HAP-1 (cell line): ENCODE measurements around the gene DCLK1.

Experiments
- DNase-seq, 2 experiments: peaks; one replicate each; pipeline ENCODE4 v3.0.0-alpha.2; 2016 to 2020; ENCODE audit warnings: low spot score in 2 of 2
- H3K27me3 ChIP-seq: fragments of 250-450 bp; sonication (Bioruptor Pico); 2 replicates; pipeline ENCODE4 v1.5.1; 2020; ENCODE audit warnings: low read depth, mild to moderate bottlenecking, moderate library complexity
- H3K36me3 ChIP-seq: fragments of 250-450 bp; sonication (Bioruptor Pico); replicated peaks from 2 replicates; pipeline ENCODE4 v1.5.1; 2020; ENCODE audit warnings: mild to moderate bottlenecking
- H3K4me1 ChIP-seq: fragments of 250-450 bp; sonication (Bioruptor Pico); 2 replicates; pipeline ENCODE4 v1.5.1; 2020; ENCODE audit warnings: mild to moderate bottlenecking
- H3K4me3 ChIP-seq: fragments of 250-450 bp; sonication (Bioruptor Pico); 2 replicates; pipeline ENCODE4 v1.5.1; 2020; ENCODE audit warnings: mild to moderate bottlenecking, moderate library complexity
- H3K9me3 ChIP-seq: fragments of 250-450 bp; sonication (Bioruptor Pico); 2 replicates; pipeline ENCODE4 v1.5.1; 2020; ENCODE audit warnings: mild to moderate bottlenecking, moderate library complexity
- in situ Hi-C: fragments of 300-500 bp; cut with MboI; formaldehyde crosslinking; loops from 3 replicates; pipeline ENCODE4 v1.14.3; 2020; ENCODE audit warnings: low sequenced_read_pairs, inconsistent platforms, mixed read lengths

Gene DCLK1

DNA sequence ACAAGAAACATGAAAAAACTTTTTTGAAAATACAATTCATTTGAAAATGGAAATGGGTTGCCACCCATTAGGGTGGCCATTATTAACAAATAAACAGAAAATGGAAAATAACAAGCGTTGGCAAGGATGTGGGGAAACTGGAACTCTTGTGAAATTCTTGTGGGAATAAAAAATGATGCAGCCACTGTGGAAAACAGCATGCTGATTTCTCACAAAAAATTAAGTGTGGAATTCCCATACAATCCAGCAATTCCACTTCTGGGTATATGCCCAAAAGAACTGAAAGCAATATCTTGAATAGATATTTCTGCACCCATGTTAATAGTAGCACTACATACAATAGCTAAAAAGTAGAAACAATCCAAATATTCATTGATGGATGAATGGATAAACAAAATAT is 165.2 kb downstream of the DCLK1 start:
- Histone ChIP-seq H3K9me3 (no peaks in the 10 kb centered on the region; the same call in 1 of the 2 replicates), H3K4me3 (no peak overlapping the region), H3K27me3 (no peaks in the 10 kb centered on the region), H3K4me1 (peaks cover 5% of the 10 kb centered on the region; the same call in 1 of the 2 replicates), H3K36me3 (no peaks in the 10 kb centered on the region)
- no peak for DNase-seq
- in situ Hi-C loops, result no loop called here

DNA sequence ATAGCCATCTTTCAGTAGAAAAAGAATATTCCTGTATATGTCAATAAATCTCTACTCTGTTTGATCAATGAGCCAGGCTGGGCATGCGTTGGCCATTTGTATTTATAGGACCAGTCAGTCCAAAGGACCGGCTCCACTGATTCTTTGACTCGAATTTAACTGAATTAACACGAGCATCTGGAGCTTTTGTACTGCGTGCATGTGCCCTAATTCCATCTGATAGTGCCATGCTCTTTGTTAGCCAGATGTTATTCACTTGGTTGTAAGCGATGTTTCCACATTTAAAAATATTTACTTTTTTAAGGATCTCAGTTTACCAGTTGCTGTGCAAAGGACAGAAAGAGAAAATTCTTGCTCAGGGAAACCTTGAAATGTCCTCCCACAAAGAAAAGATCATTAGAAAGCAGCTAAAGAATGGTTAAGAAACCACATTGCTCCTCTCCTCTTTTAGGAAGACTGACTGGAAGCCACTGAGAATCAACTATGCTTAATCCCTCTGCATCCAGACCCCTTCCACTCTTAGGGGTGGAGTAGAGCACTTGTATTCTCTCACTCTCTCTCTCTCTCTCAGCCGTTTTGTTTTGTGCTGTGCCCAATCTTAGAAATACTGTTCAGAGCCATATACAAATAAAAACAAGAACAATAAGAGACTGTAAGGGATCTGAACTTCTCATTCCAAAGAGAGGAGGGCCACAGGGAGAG is 165.8 kb downstream of the DCLK1 start:
- DNase-seq, result no peak
- Histone ChIP-seq H3K36me3 (no peaks in the 10 kb centered on the region), H3K4me1 (peaks cover 5% of the 10 kb centered on the region; the same call in 1 of the 2 replicates), H3K27me3 (no peaks in the 10 kb centered on the region), H3K9me3 (no peaks in the 10 kb centered on the region; the same call in 1 of the 2 replicates), H3K4me3 (no peak overlapping the region)
- in situ Hi-C loops, result no loop called here

DNA sequence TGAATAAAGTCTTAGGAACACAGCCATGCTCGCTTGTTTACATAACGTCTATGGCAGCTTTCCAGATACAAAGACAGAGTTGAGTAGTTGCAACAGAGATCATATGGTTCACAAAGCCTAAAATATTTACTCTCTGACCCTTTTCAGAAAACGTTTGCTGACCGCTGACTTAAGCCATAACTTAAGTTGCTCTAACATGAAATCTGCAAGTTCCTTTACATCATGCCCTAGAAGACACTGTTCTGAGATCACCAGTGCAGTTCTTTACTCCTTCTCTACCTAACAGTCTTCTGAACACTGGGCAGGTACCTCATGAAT is 166.4 kb downstream of the DCLK1 start:
- no peaks in the 10 kb centered on the region for H3K27me3 ChIP-seq
- H3K9me3 ChIP-seq, result no peaks in the 10 kb centered on the region; the same call in 1 of the 2 replicates
- no peaks in the 10 kb centered on the region for H3K36me3 ChIP-seq
- in situ Hi-C loops, result no loop called here
- no peak for DNase-seq
- no peak overlapping the region for H3K4me3 ChIP-seq
- H3K4me1 ChIP-seq, result peaks cover 5% of the 10 kb centered on the region; the same call in 1 of the 2 replicates

DNA sequence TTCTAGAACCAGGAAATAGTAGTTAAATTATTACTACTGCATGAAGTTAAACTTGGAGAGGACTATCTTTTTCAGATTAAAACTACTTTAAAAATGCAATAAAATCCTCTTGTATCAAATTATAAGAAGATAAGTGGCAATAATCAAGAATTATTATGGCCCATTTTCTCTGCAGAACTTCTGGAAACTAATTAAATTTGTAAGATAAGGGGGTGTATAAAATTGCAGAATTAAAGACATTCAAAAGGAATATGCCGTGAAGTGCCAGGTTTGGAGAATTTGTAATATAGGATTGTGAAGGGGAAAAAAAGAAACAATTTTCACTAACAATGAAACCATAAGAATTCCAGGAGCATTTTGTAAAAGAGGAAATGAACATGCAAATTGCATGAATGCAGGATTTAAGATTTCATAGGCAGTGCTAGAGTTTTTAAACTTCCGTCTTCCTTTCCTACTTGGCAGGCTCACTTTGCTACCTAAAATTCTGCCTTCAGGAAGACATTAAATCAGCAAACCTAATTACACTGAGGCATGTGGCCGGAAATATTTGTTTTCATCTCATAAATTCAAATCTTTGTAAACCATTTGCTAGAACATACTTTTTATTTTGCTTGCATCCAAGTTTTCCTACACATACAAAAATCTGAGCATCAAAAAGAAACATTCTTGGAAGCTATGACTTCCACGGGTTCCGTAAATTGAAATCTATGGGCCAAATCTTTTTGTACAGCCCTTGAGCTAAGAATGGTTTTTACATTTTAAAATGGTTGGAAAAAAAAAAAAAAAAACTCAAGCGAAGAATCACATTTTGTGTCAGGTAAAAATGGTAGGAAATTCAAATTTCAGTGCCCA is 166.9 kb downstream of the DCLK1 start:
- H3K9me3 ChIP-seq, result no peaks in the 10 kb centered on the region; the same call in 1 of the 2 replicates
- in situ Hi-C loops, result no loop called here
- no peaks in the 10 kb centered on the region for H3K27me3 ChIP-seq
- H3K4me3 ChIP-seq, result no peak overlapping the region
- peaks cover 5% of the 10 kb centered on the region; the same call in 1 of the 2 replicates for H3K4me1 ChIP-seq
- no peak for DNase-seq
- H3K36me3 ChIP-seq, result no peaks in the 10 kb centered on the region

DNA sequence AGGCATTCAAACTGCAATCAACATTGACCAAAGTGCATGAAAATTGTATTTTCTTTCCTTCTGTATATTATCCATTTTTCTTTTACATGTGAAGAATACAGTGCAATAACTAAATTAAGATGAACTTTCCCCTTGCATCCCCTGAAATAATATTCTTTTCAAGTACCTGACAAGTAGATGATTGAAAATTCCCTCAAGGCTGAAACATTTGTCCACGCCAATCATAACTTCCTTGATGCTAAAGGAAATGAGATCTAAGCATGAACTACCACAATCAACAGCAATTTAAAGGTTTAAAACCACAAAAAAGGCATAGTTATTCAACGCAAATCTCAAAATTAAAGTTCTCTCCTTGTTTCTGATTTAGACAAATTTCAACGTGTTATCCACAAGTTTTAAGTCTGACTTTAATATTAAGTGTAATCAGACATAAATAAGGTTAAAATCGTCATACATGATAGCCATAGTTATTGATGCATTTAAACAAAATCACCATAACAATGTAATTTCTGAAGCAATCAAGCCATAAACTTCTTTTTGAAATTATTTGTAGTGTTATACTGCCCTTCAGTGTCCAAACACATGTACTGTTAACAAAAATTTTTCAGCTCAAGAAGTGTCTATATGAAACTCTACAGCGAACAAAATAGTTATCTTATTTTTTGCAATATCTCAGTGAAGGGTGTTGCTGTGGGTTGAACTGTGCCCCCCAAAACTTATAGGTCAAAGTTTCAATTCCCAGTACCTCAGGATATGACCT is 169.5 kb downstream of the DCLK1 start:
- H3K4me3 ChIP-seq, result no peak overlapping the region
- H3K36me3 ChIP-seq, result no peaks in the 10 kb centered on the region
- H3K9me3 ChIP-seq, result no peaks in the 10 kb centered on the region; the same call in 1 of the 2 replicates
- no peak for DNase-seq
- H3K27me3 ChIP-seq, result no peaks in the 10 kb centered on the region
- H3K4me1 ChIP-seq, result peaks cover 5% of the 10 kb centered on the region; the same call in 1 of the 2 replicates
- in situ Hi-C loops, result no loop called here

DNA sequence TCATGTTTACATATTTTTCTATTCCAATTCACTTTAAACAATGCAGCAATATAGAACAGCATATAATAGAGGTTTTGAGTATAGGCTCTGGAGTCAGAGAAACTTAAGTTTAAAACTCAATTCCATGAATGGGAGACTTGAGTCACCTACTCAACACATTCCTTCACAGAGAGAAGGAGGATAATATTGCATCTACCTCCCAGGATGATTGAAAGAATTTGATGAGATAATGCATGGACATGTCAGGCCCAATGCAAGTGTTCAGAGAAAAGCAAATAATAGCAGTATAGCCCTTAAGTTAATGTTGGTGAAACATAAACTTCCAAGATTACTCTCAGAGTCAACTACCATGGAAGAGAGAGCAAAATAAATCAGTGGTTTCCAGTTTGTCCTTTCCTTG is 170.2 kb downstream of the DCLK1 start:
- in situ Hi-C loops, result no loop called here
- H3K4me3 ChIP-seq, result no peak overlapping the region

DNA sequence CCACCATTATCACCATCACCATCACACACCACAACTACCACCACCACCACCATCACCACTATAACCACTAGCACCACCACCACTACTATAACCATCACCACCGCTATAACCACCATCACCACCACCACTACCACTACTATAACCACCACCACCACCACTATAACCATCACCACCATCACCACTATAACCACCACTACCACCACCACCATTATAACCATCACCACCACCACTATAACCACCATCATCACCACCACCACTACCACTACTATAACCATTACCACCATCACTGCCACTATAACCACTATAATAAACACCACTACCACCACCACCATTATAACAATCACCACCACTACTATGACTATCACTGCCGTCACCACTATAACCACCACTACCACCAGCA is 173.2 kb downstream of the DCLK1 start:
- Histone ChIP-seq H3K4me3 (no peak overlapping the region), H3K9me3 (no peaks in the 10 kb centered on the region), H3K27me3 (no peaks in the 10 kb centered on the region), H3K36me3 (no peaks in the 10 kb centered on the region), H3K4me1 (peaks cover 8% of the 10 kb centered on the region)
- in situ Hi-C loops, result loop anchor here (10.0 kb wide), 1 partner anchor 123 kb away; no protein-coding TSS in a partner anchor
- DNase-seq, result no peak

More for the DNA sequence above, 170.2 kb downstream of the DCLK1 start:
- Histone ChIP-seq H3K27me3 (no peaks in the 10 kb centered on the region), H3K4me1 (peaks cover 5% of the 10 kb centered on the region; the same call in 1 of the 2 replicates), H3K9me3 (no peaks in the 10 kb centered on the region; the same call in 1 of the 2 replicates), H3K36me3 (no peaks in the 10 kb centered on the region)
- no peak for DNase-seq

DNA sequence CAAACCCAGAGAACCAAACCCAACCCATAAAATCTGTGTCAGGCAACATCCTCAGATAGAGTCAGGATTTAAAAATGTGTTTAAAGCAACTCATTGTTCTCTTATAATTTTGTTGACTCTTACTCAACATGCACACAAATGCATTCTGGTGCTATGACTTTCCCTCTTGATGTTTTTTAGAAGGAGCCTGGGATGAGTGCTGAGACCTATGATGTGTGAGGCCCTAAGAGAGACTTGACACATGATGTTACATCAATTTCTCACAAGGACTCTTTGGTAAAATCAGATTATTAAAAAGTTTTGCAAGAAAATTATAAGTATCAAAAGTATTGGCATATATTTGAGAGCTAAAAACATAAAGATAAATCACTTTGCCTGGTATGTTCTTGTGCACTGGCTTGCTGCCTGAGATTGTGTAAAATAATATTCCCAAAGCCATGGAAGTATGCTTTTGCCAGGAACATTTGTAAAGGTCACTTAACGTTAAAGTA is 173.9 kb downstream of the DCLK1 start:
- Histone ChIP-seq H3K9me3 (no peaks in the 10 kb centered on the region), H3K4me3 (no peak overlapping the region), H3K4me1 (peaks cover 4% of the 10 kb centered on the region), H3K27me3 (no peaks in the 10 kb centered on the region), H3K36me3 (no peaks in the 10 kb centered on the region)
- no peak for DNase-seq
- in situ Hi-C loops, result loop anchor here (10.0 kb wide), 1 partner anchor 122 kb away; no protein-coding TSS in a partner anchor

DNA sequence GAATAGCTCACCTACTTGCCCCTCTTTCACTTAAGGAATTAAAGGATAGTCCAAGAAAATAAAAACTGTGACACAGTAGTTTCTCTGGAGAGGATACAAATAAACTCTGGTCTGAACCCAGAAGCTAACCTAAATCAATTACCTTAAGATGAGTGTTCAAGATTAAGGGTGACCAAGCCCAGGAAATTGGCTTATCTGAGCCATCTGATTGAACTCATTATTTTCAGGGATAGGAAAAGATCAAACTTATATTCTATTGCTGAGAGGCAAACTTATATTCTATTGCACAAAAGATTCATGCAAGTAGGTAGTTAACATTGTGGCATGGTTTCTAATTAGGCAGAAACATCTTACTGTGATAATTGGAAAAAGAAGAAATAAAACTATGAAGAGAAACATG is 175.1 kb downstream of the DCLK1 start:
- H3K9me3 ChIP-seq, result no peaks in the 10 kb centered on the region
- in situ Hi-C loops, result loop anchor here (10.0 kb wide), 1 partner anchor 121 kb away; no protein-coding TSS in a partner anchor
- DNase-seq, result no peak

DNA sequence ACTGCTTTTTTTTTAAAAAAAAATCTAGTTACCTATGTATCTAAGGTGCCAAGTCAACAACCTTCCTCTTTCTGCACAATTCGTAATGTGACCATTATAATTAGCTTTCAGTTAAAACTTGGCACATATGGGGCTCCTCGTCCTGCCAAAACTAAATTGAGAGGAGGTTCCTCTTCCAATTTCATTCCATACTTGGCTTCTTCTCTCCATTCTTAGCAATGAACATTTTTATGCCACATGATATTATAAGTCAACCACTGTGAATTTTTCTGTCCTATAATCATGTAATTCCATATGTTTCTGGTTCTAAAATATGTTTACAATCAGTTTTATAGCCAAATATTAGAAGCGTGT is 177.0 kb downstream of the DCLK1 start:
- Histone ChIP-seq H3K4me3 (no peak overlapping the region), H3K27me3 (no peaks in the 10 kb centered on the region), H3K36me3 (no peaks in the 10 kb centered on the region), H3K4me1 (peaks cover 9% of the 10 kb centered on the region), H3K9me3 (no peaks in the 10 kb centered on the region)
- in situ Hi-C loops, result loop anchor here (10.0 kb wide), 1 partner anchor 119 kb away; no protein-coding TSS in a partner anchor
- no peak for DNase-seq

More for the DNA sequence above, 175.1 kb downstream of the DCLK1 start:
- no peaks in the 10 kb centered on the region for H3K36me3 ChIP-seq
- no peaks in the 10 kb centered on the region for H3K27me3 ChIP-seq
- peaks cover 4% of the 10 kb centered on the region for H3K4me1 ChIP-seq
- H3K4me3 ChIP-seq, result no peak overlapping the region

DNA sequence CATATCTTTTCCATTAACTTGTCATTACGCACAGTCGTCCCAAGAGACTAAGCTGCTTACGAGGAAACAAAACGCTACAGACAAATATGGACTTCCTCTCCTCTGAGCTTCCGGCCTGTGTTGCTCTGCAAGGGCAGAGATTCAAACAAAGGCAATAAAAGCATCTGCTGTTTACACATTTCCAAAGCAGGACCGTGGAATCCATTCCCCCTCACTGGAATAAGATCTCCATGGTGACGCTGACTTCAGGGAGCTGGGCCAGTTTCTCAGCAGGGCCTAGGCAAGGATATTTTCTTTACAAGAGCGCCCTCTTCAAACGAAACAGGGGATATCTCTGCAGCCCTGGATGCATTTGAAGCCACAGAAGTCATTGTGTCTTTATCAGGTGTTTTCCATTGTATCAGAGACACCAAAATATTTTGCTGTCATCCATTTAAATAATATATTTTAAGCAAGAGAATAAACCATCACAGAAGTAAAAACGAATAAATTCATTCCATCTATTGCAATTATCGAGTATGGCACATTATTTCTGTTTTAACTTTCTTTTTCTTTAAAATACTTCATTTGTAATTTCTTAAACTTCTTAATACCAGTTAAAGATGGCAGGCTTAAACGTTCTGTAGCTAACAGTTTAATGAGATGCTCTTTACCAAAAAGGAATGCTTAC is 177.5 kb downstream of the DCLK1 start:
- peaks cover 9% of the 10 kb centered on the region for H3K4me1 ChIP-seq
- no peak overlapping the region for H3K4me3 ChIP-seq
- H3K27me3 ChIP-seq, result no peaks in the 10 kb centered on the region
- H3K9me3 ChIP-seq, result no peaks in the 10 kb centered on the region
- no peaks in the 10 kb centered on the region for H3K36me3 ChIP-seq
- peak; percentile 88 to 98 for DNase-seq
- in situ Hi-C loops, result loop anchor here (10.0 kb wide), 1 partner anchor 119 kb away; no protein-coding TSS in a partner anchor

DNA sequence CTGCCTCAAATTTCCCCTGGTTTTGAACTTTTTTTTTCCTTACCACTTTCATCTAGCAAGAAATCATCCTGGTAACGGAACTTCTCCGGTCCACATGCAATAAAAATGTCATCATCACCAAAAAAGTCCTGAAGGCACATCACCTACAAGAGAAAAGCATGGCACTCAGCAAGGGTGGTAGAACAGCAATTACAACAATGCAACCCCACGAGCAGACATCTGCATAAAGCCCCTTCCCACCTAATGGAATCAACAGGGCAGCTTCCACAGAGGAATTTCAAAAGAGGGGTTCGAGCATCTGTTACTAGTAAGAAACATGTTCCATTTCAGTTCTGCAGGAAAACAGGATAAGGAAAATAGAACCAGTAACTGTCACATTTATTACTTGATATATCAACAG is 183.9 kb downstream of the DCLK1 start:
- Histone ChIP-seq H3K4me3 (no peak overlapping the region), H3K9me3 (no peaks in the 10 kb centered on the region; the same call in 1 of the 2 replicates), H3K27me3 (no peaks in the 10 kb centered on the region), H3K4me1 (peaks cover 5% of the 10 kb centered on the region; the same call in 1 of the 2 replicates), H3K36me3 (no peaks in the 10 kb centered on the region)
- in situ Hi-C loops, result no loop called here
- no peak for DNase-seq

DNA sequence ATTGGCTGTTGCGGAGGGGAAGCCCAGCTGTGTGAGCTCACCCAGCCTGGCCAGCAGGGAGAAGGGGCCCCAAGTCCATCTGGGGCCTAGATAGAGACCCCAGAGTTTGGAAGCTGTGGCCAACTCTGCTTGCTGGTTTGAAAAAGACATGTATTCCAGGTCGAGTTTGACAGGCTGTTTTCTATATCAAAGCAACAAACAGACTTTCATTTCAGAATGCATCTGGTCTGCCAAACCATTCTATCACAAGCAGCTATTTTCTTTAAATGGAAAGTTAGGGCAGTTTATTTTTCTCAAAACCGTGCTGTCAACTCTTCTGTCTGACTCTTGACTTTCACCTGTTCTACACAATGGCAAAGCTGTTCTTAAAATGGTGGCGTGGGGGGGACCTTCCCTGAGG is 185.8 kb downstream of the DCLK1 start:
- DNase-seq, result no peak
- no peaks in the 10 kb centered on the region; the same call in 1 of the 2 replicates for H3K9me3 ChIP-seq
- no peaks in the 10 kb centered on the region for H3K27me3 ChIP-seq
- H3K4me1 ChIP-seq, result peaks cover 5% of the 10 kb centered on the region; the same call in 1 of the 2 replicates
- in situ Hi-C loops, result no loop called here
- H3K4me3 ChIP-seq, result no peak overlapping the region
- no peaks in the 10 kb centered on the region for H3K36me3 ChIP-seq
